ENCODE measurements around the gene COL4A5.
"Not testable (repeated sequence)": the region's sequence is repeated elsewhere in the genome, so short reads cannot be mapped to it uniquely, and the experiment has no call there.

COL4A5 gene

DNA sequence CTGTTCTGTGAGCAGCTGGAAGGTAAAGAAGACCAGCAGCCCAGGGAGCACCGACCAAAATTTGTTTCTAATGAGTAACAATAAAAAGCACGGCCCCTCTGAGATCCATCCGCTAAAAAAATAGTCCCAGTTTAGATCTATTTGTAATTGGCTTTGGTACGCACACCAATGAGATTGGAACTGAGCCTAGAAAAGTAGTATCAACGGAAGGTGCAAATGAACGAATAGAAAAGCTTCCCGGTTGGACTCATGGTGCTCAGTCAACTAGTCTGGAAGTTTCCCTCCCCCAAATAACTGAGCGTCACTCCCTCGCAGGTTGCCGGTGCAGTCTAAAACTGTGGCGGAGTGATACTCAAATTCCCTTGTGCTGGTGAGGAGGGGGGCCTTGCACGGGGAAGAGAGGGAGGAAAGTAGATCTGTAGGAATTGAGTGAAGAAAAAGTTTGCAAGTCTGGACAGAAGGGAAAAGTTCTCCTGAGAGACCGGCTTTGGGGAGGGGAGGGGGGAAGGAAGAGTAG, at the start of gene COL4A5:
TSS of gene COL4A5 (plus strand) at position 413 of the 517 bp plus-strand sequence. CDS start 288 bp downstream, outside the sequence.
- DNase-seq (ENCODE audit: low spot score) = no peak

- not testable (repeated sequence) for DNase-seq (ENCODE audit: low spot score)
These were observed 48.5 kb upstream of the COL4A5 start for GRCh38 chrX:108390976-108391717.

- DNase-seq (ENCODE audit: low spot score) = no peak
These were observed 43.3 kb upstream of the COL4A5 start for GRCh38 chrX:108396188-108396891.

- DNase-seq (ENCODE audit: low spot score) = no peak
These were observed 42.7 kb upstream of the COL4A5 start for GRCh38 chrX:108396986-108397385.

GRCh38 chrX:108397627-108398391, 41.8 kb upstream of the COL4A5 start:
- DNase-seq (ENCODE audit: low spot score) = no peak

GRCh38 chrX:108399418-108400165, 40.0 kb upstream of the COL4A5 start:
- DNase-seq (ENCODE audit: low spot score) = no peak

DNA sequence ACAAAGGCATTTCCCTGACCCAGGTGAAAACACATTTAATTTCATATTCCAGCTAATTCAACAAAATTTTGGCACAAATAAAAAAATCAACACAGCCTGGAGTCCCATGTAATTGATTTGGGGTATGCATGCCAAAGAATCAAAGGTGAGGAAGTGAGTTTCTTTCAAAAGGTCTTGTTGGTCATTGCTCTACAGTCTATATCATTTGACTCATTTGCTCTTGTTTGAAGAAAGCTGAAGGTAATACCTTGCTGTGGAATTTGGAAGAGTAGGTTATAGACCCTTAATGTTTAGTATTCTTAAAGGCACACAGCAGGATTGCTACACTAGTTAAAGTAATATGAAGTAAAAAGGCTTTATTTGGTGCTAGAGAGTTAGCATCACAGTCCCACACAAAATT, 26.9 kb upstream of the COL4A5 start:
- DNase-seq (ENCODE audit: low spot score) = no peak

GRCh38 chrX:108415146-108415545, 24.5 kb upstream of the COL4A5 start:
- DNase-seq (ENCODE audit: low spot score) = no peak

DNA sequence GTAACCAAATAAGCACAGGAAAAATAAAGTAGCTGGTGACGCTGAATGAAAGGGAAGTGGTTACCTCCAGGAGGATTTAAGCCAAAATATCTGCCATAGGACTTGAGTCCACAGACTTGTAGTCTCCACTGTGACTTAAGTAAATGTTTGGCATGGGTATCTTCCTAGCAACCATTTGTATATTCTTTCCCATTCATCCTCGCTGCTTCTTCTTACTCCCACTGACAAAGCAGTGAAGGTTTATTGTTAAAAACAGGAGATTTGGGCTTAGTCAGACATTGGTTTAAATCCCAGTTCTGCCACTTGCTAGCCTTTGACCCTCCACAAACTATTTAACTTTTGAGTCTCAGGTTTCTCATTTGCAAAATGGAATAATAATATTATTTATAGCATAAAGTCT, 23.7 kb upstream of the COL4A5 start:
- DNase-seq (ENCODE audit: low spot score) = no peak

- DNase-seq (ENCODE audit: low spot score) = no peak
These were observed 22.4 kb upstream of the COL4A5 start for GRCh38 chrX:108417257-108417656.

GRCh38 chrX:108419401-108419800, 20.2 kb upstream of the COL4A5 start:
- no peak for DNase-seq (ENCODE audit: low spot score)

DNA sequence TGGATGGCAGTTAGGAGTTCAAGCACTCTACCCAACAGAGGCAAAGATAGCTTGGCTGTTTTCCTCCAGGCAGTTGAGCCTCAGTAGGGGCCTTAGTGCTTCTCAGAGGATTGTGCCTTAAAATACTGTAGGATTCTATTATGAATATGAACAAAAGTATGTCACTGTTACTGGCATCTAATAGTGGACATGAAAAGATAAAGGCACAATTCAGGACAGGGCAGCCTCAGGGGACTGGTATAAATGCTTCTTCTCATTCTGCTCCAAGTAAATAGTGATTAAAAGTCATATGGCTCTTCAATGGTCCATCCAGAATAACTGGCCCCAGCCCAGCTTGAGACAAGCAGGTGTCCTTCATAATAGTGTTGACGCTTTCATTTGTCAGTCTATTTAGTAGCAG, 19.2 kb upstream of the COL4A5 start:
- DNase-seq (ENCODE audit: low spot score) = no peak

DNA sequence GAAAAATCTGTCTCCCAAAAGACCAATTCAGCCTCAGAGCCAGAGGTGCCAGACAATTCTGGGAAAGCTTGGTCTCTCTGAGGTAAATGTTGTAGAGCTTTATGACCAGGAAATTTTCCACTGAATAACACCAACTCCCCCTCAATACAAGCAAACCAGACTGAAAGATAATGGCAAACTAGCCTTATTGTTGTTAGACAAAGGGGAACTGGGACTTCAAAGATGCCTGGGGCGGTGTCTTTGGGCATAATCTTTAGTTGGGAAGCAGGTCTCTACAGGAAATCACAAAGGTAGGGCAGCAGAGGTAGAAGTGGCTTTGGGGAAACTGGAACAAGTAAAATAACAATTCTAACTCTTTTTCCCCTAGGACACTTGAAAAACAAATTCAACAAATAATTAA, 13.4 kb upstream of the COL4A5 start:
- no peak for DNase-seq (ENCODE audit: low spot score)

DNA sequence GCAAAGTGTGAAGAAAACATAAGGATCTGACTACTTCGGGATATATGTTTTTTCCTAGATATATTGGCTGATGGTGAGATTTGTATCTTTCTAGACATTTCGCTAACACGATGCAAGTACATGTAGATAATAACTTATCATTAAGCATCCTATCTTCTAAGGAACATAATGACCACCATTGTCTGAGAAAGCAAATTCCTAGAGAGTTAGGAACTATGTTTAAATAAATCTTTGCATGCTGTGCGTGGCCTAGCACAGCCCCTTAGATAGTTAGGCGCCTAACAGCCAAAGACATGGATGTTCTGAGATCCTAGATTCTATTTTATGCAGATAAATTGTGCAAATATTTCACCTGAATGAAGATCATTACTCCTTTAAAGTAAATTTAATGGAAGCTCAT, 4.4 kb upstream of the COL4A5 start:
- no peak for DNase-seq (ENCODE audit: low spot score)

- no peak for DNase-seq (ENCODE audit: low spot score)
These were observed 2.1 kb upstream of the COL4A5 start for GRCh38 chrX:108437349-108438109.

GRCh38 chrX:108438110-108438623, 1.5 kb upstream of the COL4A5 start, which contains the start of gene COL4A6:
Gene COL4A6, minus strand, starts transcription at chrX:108438422. Its CDS starts 226 bp downstream, at chrX:108438196.
- DNase-seq (ENCODE audit: low spot score) = no peak

DNA sequence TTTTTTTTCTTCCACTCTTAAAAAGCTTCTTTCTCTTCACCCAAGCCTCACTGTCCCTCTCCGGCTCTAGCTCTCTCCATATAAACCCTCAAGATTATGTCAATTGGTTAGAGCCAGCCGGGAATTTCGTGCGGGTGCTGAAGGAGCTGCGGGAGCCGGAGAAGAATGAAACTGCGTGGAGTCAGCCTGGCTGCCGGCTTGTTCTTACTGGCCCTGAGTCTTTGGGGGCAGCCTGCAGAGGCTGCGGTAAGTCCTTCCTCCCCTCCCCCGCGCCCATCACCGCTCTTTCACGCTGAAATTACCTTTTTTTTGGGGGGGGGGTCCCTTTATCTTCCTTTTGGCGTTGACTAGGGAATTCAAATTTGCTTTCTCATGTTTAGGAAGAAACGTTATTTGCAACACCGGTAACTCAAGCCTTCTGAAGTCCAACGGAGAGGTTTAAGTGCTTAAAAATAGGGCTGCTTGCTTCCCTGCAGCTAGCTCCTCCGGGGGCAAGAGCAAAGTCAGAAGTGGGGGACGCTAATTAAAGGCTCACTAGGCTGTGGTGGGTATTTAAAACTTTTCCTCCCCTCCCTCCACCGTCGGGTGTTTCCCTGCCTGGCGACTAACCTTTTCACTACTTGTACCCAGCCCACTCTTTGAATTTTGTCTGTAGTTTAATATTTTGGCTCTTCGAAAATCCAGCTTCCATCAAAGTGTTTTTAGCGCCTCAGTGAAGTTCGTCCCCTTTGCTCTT, 491 bp downstream of the COL4A5 start:
- no peak for DNase-seq (ENCODE audit: low spot score)

GRCh38 chrX:108442901-108443464, 3.3 kb downstream of the COL4A5 start:
- no peak for DNase-seq (ENCODE audit: low spot score)

- no peak for DNase-seq (ENCODE audit: low spot score)
These were observed 7.7 kb downstream of the COL4A5 start for GRCh38 chrX:108447303-108447702.

DNA sequence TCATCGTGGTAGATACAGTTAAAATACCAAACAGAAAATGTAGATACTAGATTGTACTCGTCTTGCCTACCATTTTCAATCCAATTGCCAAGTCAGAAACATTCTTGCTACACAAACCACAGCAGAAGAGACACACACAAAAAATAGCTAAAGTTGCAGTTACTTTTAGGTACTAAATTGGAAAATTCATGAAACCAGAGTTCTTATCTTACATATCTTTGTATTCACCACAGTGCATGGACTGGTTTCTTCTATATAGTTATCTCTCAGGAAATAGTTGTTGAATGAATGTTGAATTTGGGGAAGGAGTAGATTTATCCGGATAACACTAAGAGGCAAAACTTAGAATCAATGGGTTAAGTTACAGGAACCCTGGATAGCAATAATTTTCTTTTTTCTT, 14.2 kb downstream of the COL4A5 start:
- DNase-seq (ENCODE audit: low spot score) = no peak
